Calu3 (cell line): ENCODE results near the gene ADCYAP1. TPM values are rescaled to one million over a fixed set of nuclear protein-coding genes. Genes with fewer than 3 reads are reported as not detected.

Experiments used
- BruUV-seq: library from RNA; stranded (reverse); fragments of 400-500 nt; replicated peaks from 2 replicates; lab custom pipeline; 2021; lab: Mats Ljungman, UMichigan
- CTCF ChIA-PET: fragments of 300-600 bp; sonication (Branson Sonifier 250); formaldehyde crosslinking; loops from one replicate; lab custom pipeline; 2022; ENCODE audit warnings: antibody characterized with exemption; lab: Charles Lee
- DNase-seq: peaks from one replicate; pipeline ENCODE4 v3.0.0; 2022
- H3K27ac Mint-ChIP-seq: one replicate; pipeline ENCODE4 v1.8.0; 2022; ENCODE audit warnings: mixed read lengths; ENCODE audit not compliant: unreplicated experiment
- H3K27me3 Mint-ChIP-seq: one replicate; pipeline ENCODE4 v1.8.0; 2022; ENCODE audit warnings: mixed read lengths; ENCODE audit not compliant: unreplicated experiment
- H3K36me3 Mint-ChIP-seq: one replicate; pipeline ENCODE4 v1.8.0; 2022; ENCODE audit warnings: mild to moderate bottlenecking, moderate library complexity, mixed read lengths; ENCODE audit not compliant: insufficient read depth, unreplicated experiment
- H3K4me1 Mint-ChIP-seq: one replicate; pipeline ENCODE4 v1.8.0; 2022; ENCODE audit warnings: mild to moderate bottlenecking, low read depth, mixed read lengths; ENCODE audit not compliant: unreplicated experiment
- H3K4me3 Mint-ChIP-seq: one replicate; pipeline ENCODE4 v1.8.0; 2022; ENCODE audit warnings: mild to moderate bottlenecking, low read depth, moderate library complexity, mixed read lengths; ENCODE audit not compliant: unreplicated experiment
- H3K9me3 Mint-ChIP-seq: one replicate; pipeline ENCODE4 v1.8.0; 2022; ENCODE audit warnings: low read depth, mixed read lengths; ENCODE audit not compliant: unreplicated experiment
- intact Hi-C: fragments of 100-400 bp; cut with micrococcal nuclease; formaldehyde crosslinking; loops from one replicate; pipeline ENCODE4 v1.10.0; 2022; ENCODE audit not compliant: unreplicated experiment
- total RNA-seq: library from RNA; stranded (reverse); gene quantifications from 2 replicates; pipeline ENCODE4 v1.2.3, GENCODE V29; 2022
- TF ChIP-seq, protein P1 (sequence below): fragments of 200-600 bp; IDR thresholded peaks from one replicate; pipeline ENCODE4 v1.8.0; 2022; ENCODE audit warnings: antibody characterized with exemption; ENCODE audit not compliant: unreplicated experiment

Gene ADCYAP1
- total RNA-seq, 1 experiment from 2014 or later = not detected

DNA sequence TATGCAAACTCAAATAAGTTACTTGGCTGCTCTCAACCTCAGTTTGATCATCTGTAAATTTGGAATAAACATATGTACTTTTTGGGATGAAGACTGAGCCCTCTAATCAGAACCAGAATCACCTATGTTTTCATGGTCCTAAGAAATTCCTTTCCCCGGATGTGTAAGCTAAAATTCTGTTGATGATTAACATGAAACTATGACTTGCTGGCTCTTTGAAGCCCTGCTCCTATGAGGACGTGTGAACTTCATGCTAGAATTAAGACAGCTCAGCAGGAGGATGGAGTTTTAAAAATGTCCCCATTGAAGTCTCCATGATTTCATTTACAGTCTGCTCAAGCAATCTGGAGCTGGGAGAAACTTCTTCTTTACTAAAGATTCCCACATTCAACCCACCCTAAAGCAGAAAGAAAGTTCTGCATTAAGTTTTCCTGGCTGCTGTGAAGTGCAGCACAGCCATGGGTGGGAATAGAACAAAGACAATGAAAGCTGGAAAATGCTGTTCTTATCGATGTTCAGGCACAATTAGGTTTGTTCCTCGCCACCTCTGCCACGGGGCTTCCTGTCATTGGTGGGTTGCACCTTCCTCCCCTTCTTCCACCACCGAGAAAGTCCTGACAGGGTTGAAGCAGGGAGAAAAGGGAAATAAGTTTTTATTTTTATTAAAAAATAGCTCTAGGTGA is 50.9 kb downstream of the ADCYAP1 start:
- intact Hi-C loops = no loop called here
- H3K36me3 Mint-ChIP-seq = no peaks in the 10 kb centered on the region
- H3K27me3 Mint-ChIP-seq = peaks cover 20% of the 10 kb centered on the region
- peaks cover 29% of the 10 kb centered on the region for H3K4me1 Mint-ChIP-seq
- H3K27ac Mint-ChIP-seq = no peak overlapping the region
- H3K9me3 Mint-ChIP-seq = no peaks in the 10 kb centered on the region
- H3K4me3 Mint-ChIP-seq = no peak overlapping the region
- TF ChIP-seq, protein P1, sequence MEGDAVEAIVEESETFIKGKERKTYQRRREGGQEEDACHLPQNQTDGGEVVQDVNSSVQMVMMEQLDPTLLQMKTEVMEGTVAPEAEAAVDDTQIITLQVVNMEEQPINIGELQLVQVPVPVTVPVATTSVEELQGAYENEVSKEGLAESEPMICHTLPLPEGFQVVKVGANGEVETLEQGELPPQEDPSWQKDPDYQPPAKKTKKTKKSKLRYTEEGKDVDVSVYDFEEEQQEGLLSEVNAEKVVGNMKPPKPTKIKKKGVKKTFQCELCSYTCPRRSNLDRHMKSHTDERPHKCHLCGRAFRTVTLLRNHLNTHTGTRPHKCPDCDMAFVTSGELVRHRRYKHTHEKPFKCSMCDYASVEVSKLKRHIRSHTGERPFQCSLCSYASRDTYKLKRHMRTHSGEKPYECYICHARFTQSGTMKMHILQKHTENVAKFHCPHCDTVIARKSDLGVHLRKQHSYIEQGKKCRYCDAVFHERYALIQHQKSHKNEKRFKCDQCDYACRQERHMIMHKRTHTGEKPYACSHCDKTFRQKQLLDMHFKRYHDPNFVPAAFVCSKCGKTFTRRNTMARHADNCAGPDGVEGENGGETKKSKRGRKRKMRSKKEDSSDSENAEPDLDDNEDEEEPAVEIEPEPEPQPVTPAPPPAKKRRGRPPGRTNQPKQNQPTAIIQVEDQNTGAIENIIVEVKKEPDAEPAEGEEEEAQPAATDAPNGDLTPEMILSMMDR = no peak
- no peak for DNase-seq
- no TSS peak for BruUV-seq
- CTCF ChIA-PET = interaction anchor here (1.1 kb wide), 1 partner anchor 42 kb away, joined by 5 read pairs; no protein-coding TSS in a partner anchor

DNA sequence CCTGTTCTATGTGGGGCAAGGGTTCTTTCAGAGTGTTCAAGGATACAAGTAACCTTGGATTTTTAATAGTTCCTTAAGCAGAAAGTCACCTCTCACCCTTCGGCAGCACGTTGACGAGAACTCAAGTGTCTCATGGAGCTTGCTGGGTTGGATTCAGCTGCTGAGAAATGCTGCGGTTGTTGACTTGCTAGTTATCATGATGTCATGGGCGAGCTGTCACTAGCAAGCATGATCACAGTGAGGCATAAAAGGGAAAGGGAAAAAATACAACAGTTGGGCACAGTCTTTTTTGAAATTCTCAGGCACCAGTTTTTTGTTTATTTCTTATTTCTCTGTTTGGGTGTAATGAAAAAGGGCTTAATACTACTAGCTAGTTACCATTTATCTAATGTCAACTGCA is 53.2 kb downstream of the ADCYAP1 start:
- peaks cover 34% of the 10 kb centered on the region for H3K27me3 Mint-ChIP-seq
- TF ChIP-seq, protein P1 = no peak
- H3K4me1 Mint-ChIP-seq = peaks cover 17% of the 10 kb centered on the region
- BruUV-seq = no TSS peak
- no peak for DNase-seq
- no peaks in the 10 kb centered on the region for H3K9me3 Mint-ChIP-seq
- CTCF ChIA-PET = no interaction called here
- intact Hi-C loops = no loop called here
- H3K27ac Mint-ChIP-seq = no peak overlapping the region
- no peaks in the 10 kb centered on the region for H3K36me3 Mint-ChIP-seq
- no peak overlapping the region for H3K4me3 Mint-ChIP-seq

DNA sequence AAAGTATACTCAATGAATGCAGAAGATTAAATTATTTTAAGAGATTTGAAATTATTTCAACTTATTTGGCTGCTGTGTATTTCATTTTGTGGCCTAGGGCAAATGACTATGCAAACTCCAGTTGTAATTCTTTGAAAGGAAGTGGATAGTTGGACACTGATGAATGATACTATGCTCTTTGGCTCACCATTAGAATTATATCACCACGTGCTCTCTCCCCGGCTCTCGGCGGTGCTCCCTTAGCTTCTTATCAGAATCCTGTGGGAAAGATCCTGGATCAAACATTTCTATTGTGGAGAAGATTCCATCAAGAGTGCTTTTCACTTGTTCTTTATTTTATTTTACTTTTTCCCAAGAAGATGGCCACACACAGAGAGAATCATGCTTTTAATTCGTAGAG is 55.2 kb downstream of the ADCYAP1 start:
- no peak for DNase-seq
- CTCF ChIA-PET = interaction anchor here (1.4 kb wide), 1 partner anchor 9 kb away, joined by 4 read pairs; no protein-coding TSS in a partner anchor
- Mint-ChIP-seq H3K9me3 (no peaks in the 10 kb centered on the region), H3K27me3 (peaks cover 54% of the 10 kb centered on the region), H3K36me3 (no peaks in the 10 kb centered on the region), H3K4me3 (no peak overlapping the region), H3K27ac (no peak overlapping the region), H3K4me1 (peaks cover 17% of the 10 kb centered on the region)
- TF ChIP-seq, protein P1 = no peak
- intact Hi-C loops = no loop called here
- no TSS peak for BruUV-seq

Other genes starting within 250 kb of the ADCYAP1 start
- gene TYMS, start 247.2 kb upstream of the ADCYAP1 start, total RNA-seq = 71.8 and 84.1 TPM in 2 replicates
- gene ENOSF1, start 192.2 kb upstream of the ADCYAP1 start, total RNA-seq = 88.5 and 102 TPM in 2 replicates
- 58.4 and 61.2 TPM in 2 replicates for gene YES1, start 92.6 kb upstream of the ADCYAP1 start, total RNA-seq